ENCODE results near the gene AOC3.

GRCh38 chr17:42857389-42857788 lies 6.4 kb downstream of the AOC3 start:
- TF ChIP-seq POLR2A (IDR thresholded peaks at IDR 0.05): no peak
- TF ChIP-seq, protein P1, sequence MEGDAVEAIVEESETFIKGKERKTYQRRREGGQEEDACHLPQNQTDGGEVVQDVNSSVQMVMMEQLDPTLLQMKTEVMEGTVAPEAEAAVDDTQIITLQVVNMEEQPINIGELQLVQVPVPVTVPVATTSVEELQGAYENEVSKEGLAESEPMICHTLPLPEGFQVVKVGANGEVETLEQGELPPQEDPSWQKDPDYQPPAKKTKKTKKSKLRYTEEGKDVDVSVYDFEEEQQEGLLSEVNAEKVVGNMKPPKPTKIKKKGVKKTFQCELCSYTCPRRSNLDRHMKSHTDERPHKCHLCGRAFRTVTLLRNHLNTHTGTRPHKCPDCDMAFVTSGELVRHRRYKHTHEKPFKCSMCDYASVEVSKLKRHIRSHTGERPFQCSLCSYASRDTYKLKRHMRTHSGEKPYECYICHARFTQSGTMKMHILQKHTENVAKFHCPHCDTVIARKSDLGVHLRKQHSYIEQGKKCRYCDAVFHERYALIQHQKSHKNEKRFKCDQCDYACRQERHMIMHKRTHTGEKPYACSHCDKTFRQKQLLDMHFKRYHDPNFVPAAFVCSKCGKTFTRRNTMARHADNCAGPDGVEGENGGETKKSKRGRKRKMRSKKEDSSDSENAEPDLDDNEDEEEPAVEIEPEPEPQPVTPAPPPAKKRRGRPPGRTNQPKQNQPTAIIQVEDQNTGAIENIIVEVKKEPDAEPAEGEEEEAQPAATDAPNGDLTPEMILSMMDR (IDR thresholded peaks at IDR 0.05 in 8 of 11, conservative IDR thresholded peaks at IDR 0.05 in 3 of 11): no peak
